OCI-M2 (cell line): ENCODE data around the gene TNS2.

Source experiments
- DNase-seq: peaks from one replicate; lab custom pipeline; 2025; ENCODE audit not compliant: unreplicated experiment; lab: John Stamatoyannopoulos, UW

The TNS2 gene

DNA sequence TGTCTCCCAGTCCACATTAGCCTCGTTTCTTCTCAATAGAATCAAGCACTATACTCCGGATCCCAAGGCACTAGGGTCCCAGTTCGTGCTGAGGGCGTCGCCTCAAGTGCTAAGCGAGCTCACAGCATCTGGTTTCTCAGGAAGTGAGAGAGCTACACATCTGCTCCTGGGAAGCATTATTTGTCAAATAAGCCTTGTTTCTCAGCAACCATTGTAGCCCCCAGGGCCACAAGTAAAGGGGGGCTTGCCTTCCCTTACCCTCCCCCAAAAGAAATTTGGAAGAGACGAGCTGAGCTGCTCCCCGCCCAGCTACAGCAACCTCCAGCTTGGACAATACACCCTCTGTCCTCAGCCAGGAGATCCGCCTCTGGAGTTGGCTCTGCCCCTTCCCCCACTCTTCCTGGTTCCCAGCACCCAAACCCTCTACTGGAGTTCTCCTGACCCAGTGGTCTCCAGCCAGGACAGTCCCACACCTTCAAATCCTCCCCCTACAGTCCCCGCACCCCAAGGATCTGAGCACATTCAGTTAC is 5.7 kb upstream of the TNS2 start:
- no peak for DNase-seq

DNA sequence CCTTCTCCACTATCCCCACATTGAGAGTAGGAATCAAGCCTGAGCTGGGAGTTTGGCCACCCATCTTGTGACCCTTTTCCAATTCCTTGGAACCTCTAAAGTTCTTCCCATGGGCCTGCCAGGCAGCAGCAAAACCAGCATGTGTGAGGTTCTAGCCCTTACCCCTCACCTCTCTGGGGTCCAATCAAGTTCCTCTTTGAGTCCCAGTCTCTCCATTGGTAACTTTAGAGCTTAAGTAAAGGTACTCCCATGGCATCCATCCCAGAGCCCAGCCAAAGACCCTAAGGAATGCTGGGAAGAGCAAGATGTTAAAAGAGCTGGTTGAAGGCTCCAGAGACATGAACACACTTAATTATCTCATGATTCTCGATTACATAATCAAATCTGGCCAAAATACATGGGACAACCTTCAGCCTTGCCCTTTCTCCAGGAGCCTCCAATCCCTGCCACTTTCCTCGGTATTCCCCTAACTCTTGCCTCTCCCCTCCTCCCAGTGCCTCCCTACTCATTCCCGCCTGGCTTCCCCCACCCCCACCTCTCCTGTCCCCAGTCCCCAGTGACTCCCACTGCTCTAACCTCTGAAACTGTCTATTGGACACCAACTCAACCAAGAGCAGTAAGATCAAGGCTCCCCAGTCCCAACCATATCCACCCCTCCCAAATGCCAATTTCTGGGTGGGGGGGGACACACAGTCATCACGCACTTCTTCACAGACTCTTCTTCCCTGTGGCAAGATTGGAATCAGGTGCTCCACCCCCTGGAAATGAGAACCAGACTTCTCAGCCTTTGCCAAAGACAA is 4.8 kb upstream of the TNS2 start:
- no peak for DNase-seq

DNA sequence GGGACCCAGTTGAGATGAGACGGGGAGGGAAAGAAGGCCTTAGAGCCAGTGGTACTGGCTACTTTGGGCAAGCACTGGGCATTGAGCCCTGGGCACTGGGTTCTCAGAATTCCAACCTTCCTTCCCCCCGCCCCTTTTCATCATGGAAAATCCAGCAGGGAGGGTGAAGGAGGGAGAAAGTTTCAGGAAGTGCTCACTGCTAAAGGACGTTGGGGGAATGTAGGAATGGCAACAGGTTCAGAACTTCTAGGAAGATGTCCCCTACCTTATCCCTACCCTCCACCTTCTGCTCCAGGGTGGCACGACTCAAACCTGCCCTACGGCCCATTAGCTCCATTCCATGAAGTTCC is 4.2 kb upstream of the TNS2 start:
- DNase-seq = no peak

DNA sequence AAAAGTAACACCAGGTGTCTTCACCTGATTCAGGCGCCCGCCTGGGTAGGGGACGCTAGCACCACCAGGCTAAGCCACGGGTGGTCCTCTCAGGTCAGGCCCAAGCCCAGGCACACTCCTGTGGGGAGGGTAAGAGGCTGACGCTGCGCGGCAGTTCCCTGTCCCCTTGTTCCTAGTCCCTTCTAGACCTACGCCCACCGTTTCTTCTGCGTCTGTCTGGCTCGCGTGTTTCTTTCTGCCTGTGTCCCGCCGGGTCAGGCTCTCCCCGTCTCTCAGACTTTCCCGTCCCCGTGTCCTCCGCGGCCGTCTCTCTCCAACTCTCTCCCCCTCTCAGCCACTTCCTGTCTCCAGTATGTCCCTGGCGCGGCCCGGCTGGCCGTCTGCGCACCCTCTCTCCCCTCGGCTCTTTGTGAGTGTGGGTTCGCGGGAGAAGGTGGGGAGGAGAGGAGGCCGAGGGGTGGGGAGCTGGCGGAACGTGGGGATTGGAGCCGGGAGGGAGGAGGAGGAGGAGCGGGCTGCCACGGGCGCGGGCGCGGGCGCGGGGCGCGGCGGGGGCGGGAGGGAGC is 3.1 kb upstream of the TNS2 start:
- DNase-seq = no peak

DNA sequence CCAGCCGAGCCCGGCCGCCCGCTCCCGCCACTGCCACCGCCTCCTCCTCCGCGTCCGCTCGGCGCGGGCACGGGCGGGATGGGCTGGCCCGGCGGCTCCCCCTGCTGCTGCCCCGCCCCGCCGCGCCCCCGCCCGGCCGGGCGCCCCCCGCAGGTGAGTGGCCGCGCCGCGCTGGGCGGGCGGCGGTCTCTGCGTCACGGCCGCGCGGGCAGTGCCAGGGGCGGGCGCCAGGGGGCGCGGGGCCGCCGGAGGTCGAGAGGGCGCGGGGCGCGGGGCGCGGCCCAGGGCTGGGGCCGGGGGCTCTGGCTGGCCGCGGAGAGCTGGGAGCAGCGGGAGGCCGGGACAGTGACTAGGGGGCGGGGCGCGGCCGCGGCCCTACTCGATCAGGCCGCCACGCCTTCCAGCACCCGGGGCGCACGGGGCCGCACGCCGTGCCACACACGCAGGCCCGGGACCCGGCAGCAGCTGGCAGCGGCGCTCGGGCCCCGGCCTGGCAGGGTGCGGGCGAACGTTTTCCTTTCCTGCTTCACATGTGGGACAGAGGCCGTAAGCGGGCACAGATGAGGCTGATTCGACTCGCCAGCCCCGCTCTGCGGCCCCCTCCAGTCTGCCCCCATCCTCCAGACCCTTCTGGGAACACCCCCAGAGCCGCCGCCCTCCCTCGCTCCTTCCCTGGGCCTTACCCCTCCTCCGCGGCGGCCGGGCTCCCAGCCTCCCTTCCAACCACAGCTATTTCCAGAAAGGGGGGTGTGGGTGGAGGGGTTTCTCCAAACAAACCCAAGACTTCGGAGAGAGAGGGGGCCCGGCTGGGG is 2.4 kb upstream of the TNS2 start:
- no peak for DNase-seq

DNA sequence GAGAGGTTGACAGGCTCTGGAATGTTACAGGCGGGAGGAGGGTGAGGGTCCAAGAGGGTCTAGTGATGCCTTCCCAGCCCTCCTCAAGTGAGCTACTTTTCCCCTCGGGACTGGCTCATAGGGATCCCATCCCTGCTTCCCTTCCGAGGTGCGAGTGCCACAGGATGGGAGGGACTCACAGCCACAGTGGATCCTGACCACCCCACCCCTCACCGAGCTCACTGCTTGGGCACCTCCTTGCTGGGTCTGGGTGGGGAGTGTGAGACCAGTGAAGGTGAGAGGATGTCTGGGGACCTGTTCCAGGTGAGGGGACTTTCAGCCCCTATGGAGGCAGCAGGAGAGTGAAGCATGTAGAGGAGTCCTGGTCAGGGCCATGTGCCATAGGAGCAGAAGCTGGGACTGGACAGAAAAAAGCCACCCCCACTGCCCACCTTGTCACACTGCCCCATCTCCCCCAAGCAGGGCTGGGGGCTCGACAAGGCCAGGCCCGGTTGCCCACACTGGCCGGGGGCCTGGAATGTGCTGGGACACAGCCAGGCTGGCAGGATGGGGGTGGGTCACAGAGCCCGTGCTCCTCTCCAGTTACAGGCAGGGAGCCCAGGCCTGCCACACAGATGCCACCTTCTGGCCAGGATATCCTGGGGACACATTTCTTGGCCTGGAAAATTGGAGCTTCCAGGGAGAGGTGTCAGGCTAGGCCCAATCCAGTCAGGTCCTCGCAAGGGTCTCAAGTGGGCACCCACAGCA is 1.7 kb upstream of the TNS2 start:
- DNase-seq = no peak

DNA sequence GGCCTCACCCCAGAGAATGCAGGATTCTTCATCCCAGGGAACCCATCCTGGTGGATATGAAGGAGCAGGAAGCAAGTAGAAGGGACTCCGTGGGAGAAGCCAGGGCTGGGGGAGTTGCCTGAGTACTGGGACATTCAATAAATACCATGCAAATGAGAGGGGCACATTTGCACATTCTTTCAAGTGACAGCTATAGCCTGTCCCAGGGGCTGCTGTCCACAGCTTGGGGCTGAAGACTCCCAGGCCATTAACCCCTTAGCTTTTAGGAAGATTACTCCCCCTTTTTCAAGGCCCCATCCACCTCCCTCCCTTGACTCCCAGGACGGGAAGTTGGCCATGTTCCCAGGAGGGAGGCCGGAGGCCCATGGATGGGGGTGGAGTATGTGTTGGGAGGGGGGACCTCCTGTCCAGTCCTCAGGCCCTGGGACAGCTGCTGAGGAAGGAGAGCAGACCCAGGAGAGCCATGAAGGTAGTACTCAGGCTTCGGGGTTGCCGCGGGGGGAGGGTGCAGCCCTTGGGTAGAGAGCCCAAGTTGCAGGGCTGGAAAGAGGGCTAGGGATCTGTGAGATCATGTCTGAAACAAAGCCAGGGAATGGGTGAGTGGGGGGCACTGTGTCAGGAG is 974 bp upstream of the TNS2 start:
- DNase-seq = no peak

DNA sequence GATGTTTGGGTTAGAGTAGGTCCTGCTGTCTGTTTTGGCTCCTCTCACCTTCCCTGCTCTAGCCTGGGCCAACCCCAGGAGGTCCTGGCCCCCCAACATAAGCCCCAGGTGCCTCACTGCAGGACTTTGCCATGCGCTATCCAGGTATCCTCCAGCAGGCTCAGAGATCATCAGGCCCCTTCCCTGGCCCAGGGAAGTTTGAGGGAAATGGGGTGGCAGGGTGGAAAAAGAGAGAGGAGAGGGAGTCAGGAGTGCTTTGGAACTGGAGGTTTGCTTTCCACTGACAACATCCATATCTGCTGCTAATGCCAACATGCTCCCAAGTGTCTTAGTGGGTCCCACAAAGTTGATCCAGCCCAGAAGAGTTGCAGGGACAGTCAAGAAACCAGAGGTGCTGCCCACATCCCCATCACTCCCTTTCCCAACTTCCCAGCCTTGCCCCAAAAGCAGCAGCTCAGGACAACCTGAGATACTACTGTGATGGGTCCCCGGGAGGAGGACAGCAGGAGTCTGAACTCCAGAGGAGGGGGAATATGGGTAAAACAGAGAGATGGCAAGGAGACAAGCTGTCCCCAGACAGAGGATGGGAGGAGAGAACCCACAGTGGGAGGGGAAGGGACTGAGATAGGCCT is 677 bp downstream of the TNS2 start:
- no peak for DNase-seq

DNA sequence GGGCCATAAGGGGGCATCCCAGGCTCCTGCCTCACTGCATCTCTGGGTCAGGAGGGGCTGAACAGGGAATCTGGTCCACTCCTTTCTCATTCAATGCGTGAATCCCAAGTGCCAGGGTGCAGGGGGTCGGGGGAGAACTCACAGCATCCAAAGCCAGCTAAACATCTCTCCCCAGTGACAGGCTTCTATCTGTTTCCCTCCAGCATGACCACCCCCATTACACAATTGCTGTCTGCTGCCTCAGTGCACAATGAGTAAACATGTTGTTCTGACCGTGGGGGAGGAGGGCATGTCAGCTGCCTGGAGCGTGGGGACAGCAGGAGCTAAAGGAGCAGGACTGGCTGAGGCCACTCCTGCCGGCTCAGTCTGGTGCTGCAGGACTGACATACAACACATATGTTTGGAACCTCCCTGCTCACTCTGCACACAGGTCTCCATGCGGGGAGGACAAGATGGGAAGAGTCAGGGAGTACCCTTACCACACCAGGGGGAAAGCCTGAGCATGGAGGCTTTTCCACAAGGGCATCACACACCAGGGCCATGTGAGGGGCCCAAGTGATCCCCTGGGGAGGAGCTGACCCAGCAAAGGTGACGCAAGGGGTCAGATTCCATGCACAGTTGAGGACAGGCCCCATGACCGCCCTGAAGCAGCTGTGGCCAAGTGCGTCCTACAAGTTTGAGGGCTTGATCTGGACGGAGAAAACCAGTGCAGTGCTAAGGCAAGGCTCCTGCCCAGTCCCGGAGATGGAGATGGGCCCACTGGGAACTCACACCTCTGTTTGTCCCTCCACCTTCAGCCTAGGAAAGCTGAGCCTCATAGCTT is 1.4 kb downstream of the TNS2 start:
- no peak for DNase-seq

DNA sequence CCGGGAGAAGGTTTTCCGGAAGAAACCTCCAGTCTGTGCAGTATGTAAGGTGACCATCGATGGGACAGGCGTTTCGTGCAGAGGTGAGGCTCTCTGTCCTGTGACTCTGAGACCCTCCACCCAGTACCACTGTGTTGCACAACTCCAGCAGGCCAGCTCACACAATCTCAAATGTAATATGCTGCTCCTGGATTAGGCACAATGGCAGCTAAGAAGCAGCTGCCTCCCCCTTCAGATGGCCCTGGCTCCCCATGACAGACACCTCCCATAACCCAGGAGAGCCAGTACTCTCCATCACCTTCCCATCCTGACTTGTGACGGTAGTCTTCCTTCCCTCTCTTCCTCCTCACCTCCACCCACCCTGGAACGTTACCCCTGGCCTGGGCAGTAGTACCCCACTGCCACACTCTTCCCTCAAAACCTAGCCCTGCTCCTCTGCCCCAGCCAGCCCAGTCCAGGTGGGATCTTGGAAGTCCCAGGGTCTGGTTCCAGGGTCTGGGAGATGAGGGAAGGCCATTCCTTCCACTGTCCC is 2.1 kb downstream of the TNS2 start:
- no peak for DNase-seq

DNA sequence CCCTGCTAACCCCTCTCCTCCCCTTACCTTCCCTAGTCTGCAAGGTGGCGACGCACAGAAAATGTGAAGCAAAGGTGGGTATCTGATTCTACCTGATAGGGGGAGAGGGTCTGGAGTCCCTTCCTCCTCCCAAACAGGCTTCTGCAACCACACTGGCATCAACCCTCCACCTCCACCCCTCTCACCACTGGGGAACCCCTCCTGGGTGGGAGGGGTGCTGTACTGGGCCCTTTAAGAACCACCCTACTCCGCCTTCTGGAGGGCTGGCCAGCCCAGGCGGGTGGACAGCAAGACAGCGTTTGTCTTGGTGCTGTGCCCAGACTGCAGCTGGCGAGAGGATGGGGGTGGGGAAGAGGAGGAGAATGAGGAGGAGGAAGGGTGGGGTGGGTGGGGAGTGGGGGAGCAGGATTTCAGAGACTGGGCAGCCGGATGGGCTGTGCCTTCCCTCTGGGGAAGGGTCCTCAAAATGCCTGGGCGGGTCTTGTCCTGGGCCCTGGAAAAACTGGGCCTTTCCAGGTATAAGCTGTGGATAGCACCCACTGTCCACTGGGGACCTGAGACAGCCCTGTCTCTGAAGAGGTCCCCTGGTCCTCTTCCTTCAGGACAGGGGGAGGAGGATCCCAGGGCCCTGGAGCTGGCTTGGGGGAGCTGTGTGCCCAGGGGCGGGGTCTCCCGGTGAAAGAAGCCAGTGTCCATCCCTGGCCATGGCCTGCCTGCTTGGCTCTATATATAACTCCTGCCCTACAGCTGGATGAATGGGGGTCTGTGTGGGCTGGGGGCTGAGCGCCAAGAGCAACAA is 2.8 kb downstream of the TNS2 start:
- no peak for DNase-seq

DNA sequence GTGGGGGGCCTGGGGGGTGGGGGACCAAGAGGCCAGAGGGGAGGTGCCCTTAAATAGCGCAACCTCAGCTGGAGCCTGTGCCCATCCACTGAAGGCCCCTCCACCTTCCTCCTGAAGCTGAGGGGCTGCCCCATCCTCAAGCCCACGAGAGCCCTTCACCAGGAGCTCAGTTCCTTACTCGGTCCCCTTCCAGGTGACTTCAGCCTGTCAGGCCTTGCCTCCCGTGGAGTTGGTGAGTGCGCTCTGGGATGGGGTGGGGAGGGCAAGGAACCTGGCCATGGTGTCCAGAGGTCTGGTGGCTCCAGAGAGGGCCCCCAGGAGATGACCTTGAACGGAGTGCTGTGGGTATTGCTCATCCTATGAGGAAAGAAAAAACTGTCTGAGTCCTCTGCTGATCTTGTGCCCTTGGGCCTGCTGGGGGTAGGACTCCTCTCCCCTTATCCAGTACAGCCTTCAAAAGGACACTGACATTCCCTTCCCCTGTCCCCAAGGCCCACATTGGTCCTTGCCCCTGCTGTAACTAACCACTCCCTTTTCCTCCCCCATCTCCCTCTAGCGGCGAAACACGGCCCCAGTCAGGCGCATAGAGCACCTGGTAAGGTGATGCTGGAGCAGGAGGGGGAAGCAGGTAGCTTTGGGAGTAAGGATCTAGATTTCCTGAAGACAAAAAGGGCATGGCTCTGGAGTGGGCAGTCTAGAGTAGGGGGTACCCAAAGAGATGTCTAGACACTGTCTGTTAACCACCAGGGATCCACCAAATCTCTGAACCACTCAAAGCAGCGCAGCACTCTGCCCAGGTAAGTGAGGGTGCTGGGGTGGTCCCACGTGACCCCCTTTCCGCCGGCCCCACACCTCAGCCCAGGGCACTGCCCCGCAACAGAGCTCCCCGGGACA is 3.6 kb downstream of the TNS2 start:
- no peak for DNase-seq

DNA sequence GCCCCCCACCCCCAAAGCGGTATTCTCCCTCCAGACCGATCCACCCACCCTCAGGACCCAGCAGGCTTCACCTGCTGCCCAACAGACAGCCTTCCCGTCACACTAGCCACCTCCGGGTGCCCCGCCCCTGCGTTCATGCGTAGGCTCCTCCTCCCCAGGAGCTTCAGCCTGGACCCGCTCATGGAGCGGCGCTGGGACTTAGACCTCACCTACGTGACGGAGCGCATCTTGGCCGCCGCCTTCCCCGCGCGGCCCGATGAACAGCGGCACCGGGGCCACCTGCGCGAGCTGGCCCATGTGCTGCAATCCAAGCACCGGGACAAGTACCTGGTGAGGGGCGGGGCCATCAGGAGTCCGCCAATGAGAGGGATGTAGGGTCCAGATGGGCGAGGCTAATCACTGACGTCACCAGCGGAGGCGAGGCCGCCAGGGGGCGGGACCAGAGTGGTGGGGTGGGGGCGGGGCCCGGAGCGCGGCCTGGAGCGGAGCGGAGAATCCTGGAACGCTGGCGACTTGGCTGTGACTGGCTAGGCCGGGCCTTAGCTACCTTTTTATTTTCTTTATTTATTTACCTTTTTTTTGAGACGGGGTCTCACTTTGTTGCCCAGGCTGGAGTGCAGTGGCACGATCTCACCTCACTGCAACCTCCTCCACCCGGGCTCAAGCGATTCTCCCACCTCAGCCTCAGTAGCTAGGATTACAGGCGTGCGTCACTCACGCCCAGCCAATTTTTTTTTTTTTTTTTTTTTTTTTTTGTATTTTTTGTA is 4.4 kb downstream of the TNS2 start:
- DNase-seq = no peak

DNA sequence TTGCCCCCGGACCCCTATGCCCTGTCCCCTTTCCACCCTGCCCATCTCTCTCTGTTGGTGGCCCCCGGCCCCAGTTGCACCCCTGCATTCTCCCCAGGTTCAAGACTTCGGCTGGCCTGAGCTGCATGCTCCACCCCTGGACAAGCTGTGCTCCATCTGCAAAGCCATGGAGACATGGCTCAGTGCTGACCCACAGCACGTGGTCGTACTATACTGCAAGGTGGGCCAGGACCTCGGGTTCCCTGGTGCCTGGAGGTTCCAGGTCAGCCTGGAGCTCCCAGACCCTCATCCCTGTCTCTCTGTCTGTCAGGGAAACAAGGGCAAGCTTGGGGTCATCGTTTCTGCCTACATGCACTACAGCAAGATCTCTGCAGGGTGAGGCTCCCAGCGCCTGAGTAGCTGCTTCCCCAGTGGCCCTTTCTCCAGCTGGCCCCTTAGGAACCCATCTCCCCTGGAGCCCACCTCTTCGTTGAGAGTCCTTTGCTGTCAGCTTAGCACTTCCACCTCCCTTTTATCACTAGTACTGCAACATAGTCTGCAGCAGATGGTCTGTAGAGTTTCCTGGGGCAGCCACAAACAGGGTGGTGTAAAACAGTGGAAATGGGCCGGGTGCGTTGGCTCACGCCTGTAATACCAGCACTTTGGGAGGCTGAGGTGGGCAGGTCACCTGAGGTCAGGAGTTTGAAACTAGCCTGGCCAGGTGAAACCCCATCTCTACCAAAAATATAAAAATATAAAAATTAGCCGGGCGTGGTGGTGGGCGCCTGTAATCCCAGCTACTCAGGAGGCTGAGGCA is 5.8 kb downstream of the TNS2 start:
- no peak for DNase-seq

DNA sequence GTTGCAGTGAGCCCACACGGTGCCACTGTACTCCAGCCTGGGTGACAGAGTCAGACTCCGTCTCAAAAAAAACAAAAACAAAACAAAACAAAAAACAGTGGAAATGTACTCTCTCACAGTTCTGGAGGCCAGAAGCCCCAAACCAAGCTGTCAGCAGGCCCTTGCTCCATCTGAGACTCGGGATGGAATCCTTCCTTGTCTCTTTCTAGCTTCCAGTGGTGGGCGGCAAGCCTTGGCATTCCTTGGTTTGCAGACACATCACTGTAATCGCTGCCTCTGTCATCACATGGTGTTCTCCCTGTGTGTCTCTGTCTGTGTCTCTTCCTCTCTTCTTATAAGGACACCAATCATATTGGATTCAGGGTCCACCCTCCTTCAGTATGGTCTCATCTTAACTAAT is 6.4 kb downstream of the TNS2 start:
- no peak for DNase-seq

DNA sequence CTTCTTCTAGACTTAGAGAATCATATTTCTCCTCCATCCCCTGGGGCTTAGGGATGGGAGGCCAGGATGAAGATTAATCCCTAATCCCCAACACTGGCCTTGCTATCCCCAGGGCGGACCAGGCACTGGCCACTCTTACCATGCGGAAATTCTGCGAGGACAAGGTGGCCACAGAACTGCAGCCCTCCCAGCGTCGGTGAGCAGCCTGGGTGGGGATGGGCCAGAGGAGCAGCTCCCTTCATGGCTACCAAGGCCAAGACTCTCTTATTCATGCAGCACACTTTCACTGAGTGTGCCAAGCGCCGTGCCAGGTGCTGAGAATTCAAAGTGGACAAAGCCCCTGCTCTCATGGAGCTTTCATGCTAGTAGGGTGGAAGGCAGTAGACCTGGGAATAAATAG is 7.0 kb downstream of the TNS2 start:
- DNase-seq = no peak
